SK-N-MC (cell line): ENCODE measurements around the gene MMRN2.
"Not testable (repeated sequence)": the region's sequence is repeated elsewhere in the genome, so short reads cannot be mapped to it uniquely, and the experiment has no call there.

Experiments
- DNase-seq: peaks from one replicate; pipeline ENCODE4 v3.0.0-alpha.2; 2011; ENCODE audit warnings: low read depth, low spot score
- H3K27ac ChIP-seq: fragments of 200-600 bp; sonication (generic); 2 replicates; pipeline ENCODE4 v1.5.1; 2016; ENCODE audit warnings: mixed run types
- H3K36me3 ChIP-seq: fragments of 200-600 bp; sonication (generic); 2 replicates; pipeline ENCODE4 v1.6.1; 2017; ENCODE audit warnings: antibody characterized with exemption, low read length, mixed read lengths; ENCODE audit not compliant: insufficient read depth
- H3K4me3 ChIP-seq: fragments of 200-600 bp; sonication (generic); 2 replicates; pipeline ENCODE4 v1.5.1; 2016
- H3K9ac ChIP-seq: fragments of 200-600 bp; sonication (generic); 2 replicates; pipeline ENCODE4 v1.8.0; 2017; ENCODE audit warnings: mixed run types, mixed read lengths; ENCODE audit not compliant: insufficient read length
- H3K9me3 ChIP-seq: fragments of 200-600 bp; sonication (generic); 2 replicates; pipeline ENCODE4 v1.6.1; 2017; ENCODE audit warnings: low read depth, mild to moderate bottlenecking, antibody characterized with exemption, low read length, moderate library complexity, mixed read lengths
- EZH2 ChIP-seq: fragments of 200-600 bp; sonication (generic); IDR thresholded peaks from one replicate; pipeline ENCODE4 v1.6.1; 2017; ENCODE audit warnings: antibody characterized with exemption
- FOXP2 ChIP-seq: optimal IDR thresholded peaks from 2 replicates; pipeline ENCODE3; 2011; ENCODE audit warnings: mild to moderate bottlenecking, moderate library complexity; ENCODE audit not compliant: insufficient read depth; ENCODE audit errors: extremely low read length, control extremely low read depth
- POLR2AphosphoS5 ChIP-seq: IDR thresholded peaks from 2 replicates; pipeline ENCODE4 v1.6.1; 2012; ENCODE audit warnings: mild to moderate bottlenecking, low read depth, low read length, borderline replicate concordance

The MMRN2 gene

DNA sequence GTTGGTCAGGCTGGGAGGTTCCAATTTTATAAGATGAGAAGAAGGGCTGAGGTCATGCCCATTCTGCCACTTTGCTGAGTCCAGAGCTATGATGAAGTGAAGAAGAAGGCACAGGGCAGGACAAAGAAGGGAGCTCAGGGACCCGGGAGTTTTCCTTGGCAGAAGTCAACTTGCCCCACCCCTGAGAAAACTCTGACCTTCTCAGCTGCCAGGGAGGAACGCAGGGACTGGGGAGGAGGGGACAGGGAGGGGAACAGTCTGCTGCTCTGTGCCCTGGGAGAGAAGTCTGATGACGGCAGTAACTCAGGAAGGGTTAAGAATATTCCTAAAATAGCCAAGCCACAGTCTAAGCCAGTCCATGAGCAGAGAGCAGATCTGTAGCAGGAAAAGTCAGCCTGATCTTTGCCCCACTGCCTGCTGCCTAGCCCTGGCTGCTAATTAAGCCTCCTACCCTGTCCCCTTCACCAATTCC is 22.6 kb upstream of the MMRN2 start:
- Histone ChIP-seq H3K36me3 (no peaks in the 10 kb centered on the region), H3K9me3 (no peaks in the 10 kb centered on the region), H3K4me3 (no peak overlapping the region), H3K9ac (no peak overlapping the region), H3K27ac (no peak overlapping the region)
- no peak for TF ChIP-seq EZH2
- TF ChIP-seq FOXP2 = no peak
- TF ChIP-seq POLR2AphosphoS5 = no peak
- no peak for DNase-seq

DNA sequence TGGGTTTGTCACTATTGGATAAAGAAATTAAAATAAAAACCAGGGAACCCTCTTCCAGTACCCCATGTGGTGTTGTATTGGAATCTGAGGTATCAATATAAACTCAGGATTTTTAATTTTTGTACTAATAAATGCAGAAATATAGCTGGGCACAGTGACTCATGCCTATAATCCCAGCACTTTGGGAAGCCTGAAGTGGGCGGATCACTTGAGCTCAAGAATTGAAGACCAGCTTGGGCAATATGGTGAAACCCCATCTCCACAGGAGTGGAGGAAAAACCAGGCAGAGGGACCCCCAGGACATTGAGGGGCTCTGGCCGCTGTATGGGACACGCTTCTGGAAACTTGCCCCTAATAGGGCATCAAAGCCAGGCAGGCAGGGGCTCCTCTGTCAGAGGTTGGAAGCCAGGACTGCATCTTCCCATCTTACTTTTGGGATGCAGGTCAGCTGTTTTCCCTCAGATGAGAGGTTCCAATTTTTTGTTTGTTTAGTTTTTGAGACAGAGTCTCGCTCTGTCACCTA is 21.9 kb upstream of the MMRN2 start:
- no peak for TF ChIP-seq POLR2AphosphoS5
- TF ChIP-seq EZH2 = no peak
- no peak for TF ChIP-seq FOXP2
- no peaks in the 10 kb centered on the region for H3K36me3 ChIP-seq
- H3K27ac ChIP-seq = no peak overlapping the region
- DNase-seq = no peak
- no peaks in the 10 kb centered on the region for H3K9me3 ChIP-seq
- no peak overlapping the region for H3K9ac ChIP-seq
- H3K4me3 ChIP-seq = no peak overlapping the region

DNA sequence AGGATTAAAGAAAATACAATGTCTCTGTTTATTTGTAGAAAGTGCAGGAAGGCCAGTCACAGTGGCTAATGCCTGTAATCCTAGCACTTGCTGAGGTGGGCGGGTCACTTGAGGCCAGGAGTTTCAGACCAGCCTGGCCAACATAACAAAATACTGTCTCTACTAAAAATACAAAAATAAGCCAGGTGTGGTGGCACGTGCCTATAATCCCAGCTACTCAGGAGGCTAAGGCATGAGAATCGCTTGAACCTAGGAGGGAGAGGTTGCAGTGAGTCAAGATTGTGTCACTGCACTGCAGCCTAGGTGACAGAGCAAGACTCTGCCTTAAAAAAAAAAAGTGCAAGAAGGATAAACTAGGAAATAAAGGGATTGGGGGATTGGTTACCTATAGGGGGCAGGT is 21.0 kb upstream of the MMRN2 start:
- DNase-seq, H3K27ac ChIP-seq, H3K9me3 ChIP-seq, H3K36me3 ChIP-seq, H3K9ac ChIP-seq, H3K4me3 ChIP-seq: not testable (repeated sequence)

DNA sequence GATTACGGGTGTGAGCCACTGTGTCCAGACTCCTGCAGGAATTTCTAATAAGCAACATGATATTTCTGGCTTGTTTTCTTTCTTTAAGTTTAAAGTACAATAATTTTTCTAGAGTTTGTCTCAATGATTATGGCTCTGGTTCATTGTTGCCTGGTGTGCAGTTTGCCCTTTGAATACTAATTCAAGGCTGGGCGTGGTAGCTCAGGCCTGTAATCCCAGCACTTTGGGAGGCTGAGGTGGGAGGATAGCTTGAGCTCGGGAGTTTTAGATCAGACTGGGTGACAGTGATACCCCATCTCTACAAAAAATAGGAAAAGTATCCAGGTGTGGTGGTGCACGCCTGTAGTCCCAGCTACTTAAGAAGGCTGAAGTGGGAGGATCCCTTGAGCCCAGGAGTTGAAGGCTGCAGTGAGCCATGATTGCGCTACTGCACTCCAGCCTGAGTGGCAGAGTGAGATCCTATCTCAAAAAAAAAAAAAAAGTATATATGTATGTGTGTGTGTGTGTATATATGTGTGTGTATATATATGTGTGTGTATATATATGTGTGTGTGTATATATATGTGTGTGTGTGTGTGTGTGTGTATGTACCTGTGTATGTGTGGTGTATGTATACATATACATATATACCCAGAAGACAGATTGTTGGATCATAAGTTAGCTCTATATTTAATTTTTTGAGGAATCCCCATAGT is 19.1 kb upstream of the MMRN2 start:
- H3K27ac ChIP-seq = no peak overlapping the region
- H3K36me3 ChIP-seq = no peaks in the 10 kb centered on the region
- DNase-seq = no peak
- no peak overlapping the region for H3K9ac ChIP-seq
- H3K4me3 ChIP-seq = no peak overlapping the region
- TF ChIP-seq FOXP2 (no peak), POLR2AphosphoS5 (no peak), EZH2 (no peak)
- H3K9me3 ChIP-seq = no peaks in the 10 kb centered on the region

DNA sequence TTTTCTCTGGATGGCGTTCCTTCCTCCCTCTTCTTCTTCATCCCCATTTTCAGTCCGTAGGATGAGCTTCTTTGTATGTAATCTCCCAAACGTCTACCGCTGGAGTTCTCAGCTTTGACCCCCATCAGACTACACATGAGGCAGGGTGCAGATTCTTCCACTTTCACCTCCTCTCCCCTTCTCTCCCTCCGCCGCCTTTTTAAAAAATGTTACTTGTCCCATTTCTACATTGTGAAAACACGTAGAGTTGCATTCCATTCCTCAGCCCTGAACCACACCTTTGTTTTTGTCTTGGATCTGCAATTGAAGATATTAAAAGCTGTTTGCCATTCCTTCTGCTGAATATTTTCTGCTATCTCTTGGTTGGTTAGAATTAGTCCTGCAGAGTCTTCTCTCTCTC is 17.1 kb upstream of the MMRN2 start:
- Histone ChIP-seq H3K9me3 (no peaks in the 10 kb centered on the region), H3K4me3 (no peak overlapping the region), H3K27ac (no peak overlapping the region), H3K36me3 (no peaks in the 10 kb centered on the region), H3K9ac (no peak overlapping the region)
- TF ChIP-seq FOXP2 = no peak
- TF ChIP-seq EZH2 = no peak
- TF ChIP-seq POLR2AphosphoS5 = no peak
- no peak for DNase-seq

DNA sequence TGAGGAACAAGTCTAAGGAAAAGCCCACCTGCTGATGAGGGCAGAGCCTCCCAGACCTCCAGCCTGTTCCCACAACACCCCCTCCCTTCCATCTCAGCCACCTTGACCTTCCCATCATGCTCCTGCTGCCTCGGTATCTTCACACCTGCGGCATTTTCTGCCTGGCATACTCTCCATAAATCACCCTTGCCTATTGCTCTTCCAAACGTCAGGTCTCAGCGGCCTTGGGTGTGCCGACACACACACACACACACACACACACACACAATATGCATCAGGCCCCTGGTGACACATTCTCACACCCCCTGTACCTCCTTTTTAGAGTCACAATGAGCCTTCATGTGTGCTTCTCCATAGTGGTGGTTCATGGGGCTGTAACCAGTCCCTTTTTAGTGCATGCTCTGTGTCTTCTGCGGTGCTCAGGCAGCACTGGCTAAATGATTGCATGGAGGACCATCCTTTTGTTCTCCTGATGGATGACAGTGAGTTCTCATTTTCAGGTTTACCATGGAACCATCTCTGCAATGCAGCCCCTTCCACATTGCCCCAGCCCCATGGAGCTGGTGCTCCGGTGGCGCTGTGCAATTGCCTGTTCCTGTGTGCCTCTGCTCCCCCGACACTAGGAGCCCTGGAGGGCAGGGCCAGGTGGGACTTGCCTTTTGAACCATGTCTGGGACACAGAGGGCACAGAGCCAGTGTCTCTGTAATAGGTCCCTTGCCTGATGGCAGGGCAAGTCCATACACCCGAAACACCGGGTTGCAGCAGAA is 15.4 kb upstream of the MMRN2 start:
- Histone ChIP-seq H3K4me3 (no peak overlapping the region), H3K36me3 (no peaks in the 10 kb centered on the region), H3K27ac (no peak overlapping the region), H3K9me3 (no peaks in the 10 kb centered on the region), H3K9ac (no peak overlapping the region)
- no peak for DNase-seq
- no peak for TF ChIP-seq EZH2
- no peak for TF ChIP-seq POLR2AphosphoS5
- TF ChIP-seq FOXP2 = no peak

DNA sequence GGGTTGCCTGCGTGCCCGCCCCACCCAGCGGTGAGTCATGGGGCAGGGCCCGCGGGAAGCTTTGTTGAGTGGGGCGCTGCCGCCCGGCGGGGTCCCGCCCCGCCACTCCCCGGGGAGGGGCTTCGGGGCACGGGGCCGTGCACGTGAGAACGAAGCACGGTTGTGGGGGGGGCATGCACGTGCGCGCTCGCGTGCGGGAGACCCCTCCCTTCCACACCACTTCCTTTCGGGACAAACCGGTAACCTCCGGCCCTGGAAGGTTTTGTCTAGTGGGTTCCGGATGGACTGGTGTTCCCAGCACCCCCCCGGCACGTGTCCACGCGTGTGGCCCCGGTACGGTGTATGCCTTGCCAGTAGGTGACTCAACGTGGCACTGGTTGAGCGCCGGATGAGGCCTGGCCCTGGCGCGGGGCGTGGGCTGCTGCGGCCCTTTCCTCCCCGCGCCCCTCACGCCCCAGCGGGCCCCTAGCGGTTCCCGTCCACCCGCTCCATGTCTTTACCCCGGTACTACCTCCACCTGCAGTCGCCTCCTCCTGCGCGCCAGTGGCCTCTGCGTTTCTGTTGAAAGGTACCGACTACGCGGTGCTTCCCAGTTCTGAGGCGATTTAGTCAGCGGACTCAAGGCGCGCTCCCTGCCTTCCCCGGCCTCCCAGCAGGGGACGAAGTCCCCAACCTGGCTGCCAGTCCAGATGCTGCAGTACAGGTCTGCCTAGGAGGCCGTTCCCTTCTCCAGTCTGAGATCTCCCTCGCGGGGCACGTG is 14.0 kb upstream of the MMRN2 start:
- H3K27ac ChIP-seq = no peak overlapping the region
- TF ChIP-seq FOXP2 = no peak
- no peak for TF ChIP-seq POLR2AphosphoS5
- TF ChIP-seq EZH2 = no peak
- H3K36me3 ChIP-seq = no peaks in the 10 kb centered on the region
- DNase-seq = no peak
- no peak overlapping the region for H3K9ac ChIP-seq
- no peak overlapping the region for H3K4me3 ChIP-seq
- H3K9me3 ChIP-seq = no peaks in the 10 kb centered on the region

DNA sequence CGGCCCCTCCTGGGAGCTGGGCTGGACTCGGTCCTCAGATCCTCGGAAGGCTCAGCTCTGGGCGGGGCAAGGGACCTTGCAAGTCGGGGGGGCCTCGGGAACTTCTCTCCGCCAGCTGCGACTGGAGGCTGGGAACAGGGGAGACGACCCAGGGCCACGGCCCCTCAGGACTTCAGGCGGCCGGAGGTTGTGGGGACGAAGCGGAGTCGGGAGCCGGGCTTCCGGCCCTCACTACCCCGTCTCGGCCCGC is 13.5 kb upstream of the MMRN2 start:
- DNase-seq = no peak
- Histone ChIP-seq H3K36me3 (no peaks in the 10 kb centered on the region), H3K9ac (no peak overlapping the region), H3K27ac (no peak overlapping the region), H3K9me3 (no peaks in the 10 kb centered on the region), H3K4me3 (no peak overlapping the region)
- no peak for TF ChIP-seq POLR2AphosphoS5
- TF ChIP-seq EZH2 = no peak
- no peak for TF ChIP-seq FOXP2
